RWPE2 (cell line): Measurements from ENCODE around the gene FER1L5.

Source experiments
- ATAC-seq: fragments of 200-7000 bp; cut with Tn5 transposase; 3 replicates; pipeline ENCODE4 v1.9.1; 2021; ENCODE audit warnings: low read depth
- DNase-seq: peaks from one replicate; pipeline ENCODE4 v3.0.0-alpha.2; 2020; ENCODE audit warnings: low spot score
- H3K27ac ChIP-seq: fragments of 450-650 bp; 2 replicates; pipeline ENCODE4 v1.5.1; 2017; ENCODE audit warnings: mild to moderate bottlenecking; ENCODE audit not compliant: poor library complexity, severe bottlenecking
- H3K27me3 ChIP-seq: fragments of 250-450 bp; sonication (Bioruptor Pico); 2 replicates; pipeline ENCODE4 v1.5.1; 2021; ENCODE audit warnings: mild to moderate bottlenecking, moderate library complexity; ENCODE audit not compliant: insufficient read depth, poor library complexity, severe bottlenecking
- H3K36me3 ChIP-seq: fragments of 250-450 bp; sonication (Bioruptor Pico); 2 replicates; pipeline ENCODE4 v1.5.1; 2020; ENCODE audit warnings: low read depth, mild to moderate bottlenecking, moderate library complexity
- H3K4me1 ChIP-seq: fragments of 250-450 bp; sonication (Bioruptor Pico); 2 replicates; pipeline ENCODE4 v1.5.1; 2021; ENCODE audit warnings: mild to moderate bottlenecking, moderate library complexity; ENCODE audit not compliant: insufficient read depth, poor library complexity, severe bottlenecking
- H3K4me3 ChIP-seq: fragments of 250-450 bp; sonication (Bioruptor Pico); 2 replicates; pipeline ENCODE4 v1.5.1; 2021; ENCODE audit warnings: mild to moderate bottlenecking, moderate library complexity; ENCODE audit not compliant: severe bottlenecking
- H3K9me3 ChIP-seq: fragments of 250-450 bp; sonication (Bioruptor Pico); 2 replicates; pipeline ENCODE4 v1.5.1; 2021; ENCODE audit warnings: mild to moderate bottlenecking, moderate library complexity; ENCODE audit not compliant: severe bottlenecking
- TF ChIP-seq, protein P1 (sequence below): fragments of 450-650 bp; IDR thresholded peaks from one replicate; pipeline ENCODE4 v1.5.1; 2017; ENCODE audit warnings: mild to moderate bottlenecking, moderate library complexity; ENCODE audit not compliant: poor library complexity, severe bottlenecking

FER1L5 gene

DNA sequence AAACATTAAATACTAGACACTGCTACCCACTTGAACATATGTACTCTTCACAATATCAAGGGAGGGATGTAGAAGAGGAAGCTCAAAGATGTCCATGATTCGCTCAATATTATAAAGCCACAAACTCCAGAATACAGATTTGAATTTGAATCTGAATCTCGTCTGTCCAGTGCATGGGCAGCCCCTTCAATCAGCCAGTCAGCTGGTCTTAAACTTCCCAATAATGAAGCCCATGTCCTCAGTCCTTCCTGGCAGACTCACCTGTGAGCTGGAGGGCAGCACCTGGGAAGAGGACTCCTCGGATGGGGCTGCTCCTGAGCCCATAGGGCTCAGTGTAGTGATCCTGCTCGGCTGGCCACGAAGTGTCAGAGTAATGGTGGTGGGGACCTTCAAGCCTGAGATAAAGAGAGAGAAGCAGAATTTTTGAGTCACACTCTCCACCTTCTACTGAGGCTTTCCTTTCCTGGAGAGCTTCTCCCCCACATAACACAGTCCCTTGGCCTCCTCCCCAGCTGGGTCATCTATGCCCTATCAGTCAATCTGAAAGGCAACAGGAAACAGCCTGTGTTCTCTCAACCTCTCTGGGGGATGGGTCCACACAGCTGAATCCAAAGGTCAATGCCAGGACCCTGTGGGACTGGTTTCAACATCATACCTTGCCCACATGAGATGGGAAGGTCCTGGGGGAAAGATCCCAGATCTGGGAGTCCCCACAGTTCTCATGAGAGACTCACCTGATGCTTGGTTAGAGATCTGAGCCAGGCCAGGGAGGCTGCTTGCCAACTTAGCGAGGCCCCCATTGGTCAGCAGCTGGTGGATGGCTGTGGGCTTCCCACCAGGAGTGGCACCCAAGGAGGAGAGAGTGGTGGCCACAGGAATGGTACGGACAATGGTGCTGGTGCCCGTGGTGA lies 40.9 kb upstream of the FER1L5 start:
- Histone ChIP-seq H3K27ac (no peak overlapping the region), H3K4me3 (no peak overlapping the region), H3K36me3 (peaks cover 95% of the 10 kb centered on the region), H3K27me3 (no peaks in the 10 kb centered on the region), H3K4me1 (peaks cover 7% of the 10 kb centered on the region), H3K9me3 (no peaks in the 10 kb centered on the region)
- TF ChIP-seq, protein P1, sequence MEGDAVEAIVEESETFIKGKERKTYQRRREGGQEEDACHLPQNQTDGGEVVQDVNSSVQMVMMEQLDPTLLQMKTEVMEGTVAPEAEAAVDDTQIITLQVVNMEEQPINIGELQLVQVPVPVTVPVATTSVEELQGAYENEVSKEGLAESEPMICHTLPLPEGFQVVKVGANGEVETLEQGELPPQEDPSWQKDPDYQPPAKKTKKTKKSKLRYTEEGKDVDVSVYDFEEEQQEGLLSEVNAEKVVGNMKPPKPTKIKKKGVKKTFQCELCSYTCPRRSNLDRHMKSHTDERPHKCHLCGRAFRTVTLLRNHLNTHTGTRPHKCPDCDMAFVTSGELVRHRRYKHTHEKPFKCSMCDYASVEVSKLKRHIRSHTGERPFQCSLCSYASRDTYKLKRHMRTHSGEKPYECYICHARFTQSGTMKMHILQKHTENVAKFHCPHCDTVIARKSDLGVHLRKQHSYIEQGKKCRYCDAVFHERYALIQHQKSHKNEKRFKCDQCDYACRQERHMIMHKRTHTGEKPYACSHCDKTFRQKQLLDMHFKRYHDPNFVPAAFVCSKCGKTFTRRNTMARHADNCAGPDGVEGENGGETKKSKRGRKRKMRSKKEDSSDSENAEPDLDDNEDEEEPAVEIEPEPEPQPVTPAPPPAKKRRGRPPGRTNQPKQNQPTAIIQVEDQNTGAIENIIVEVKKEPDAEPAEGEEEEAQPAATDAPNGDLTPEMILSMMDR = no peak
- ATAC-seq = no peak
- no peak for DNase-seq

DNA sequence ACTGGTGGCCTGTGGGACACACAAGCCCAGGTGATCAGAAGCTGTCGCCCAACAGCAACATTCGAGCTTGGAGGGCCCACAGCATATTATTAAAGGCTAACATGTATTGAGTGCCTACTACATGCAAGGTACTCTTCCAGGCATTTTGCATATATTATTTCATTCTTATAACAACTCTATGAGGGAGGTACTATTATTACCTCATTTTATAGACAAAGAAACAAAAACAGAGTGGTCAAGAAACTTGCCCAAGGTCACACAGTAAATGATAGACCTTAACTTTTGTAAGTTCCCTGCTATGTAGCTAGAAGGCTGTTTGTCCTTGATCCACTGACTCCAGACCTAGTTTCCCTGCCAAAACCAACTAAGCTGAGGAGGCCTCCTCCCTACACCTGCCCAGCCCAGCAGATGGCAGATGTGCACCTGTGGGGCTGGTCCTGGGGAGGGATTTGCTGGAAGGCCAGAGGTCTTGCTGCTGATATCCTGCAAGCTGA lies 40.2 kb upstream of the FER1L5 start:
- H3K4me1 ChIP-seq = peaks cover 7% of the 10 kb centered on the region
- no peaks in the 10 kb centered on the region for H3K9me3 ChIP-seq
- DNase-seq (no peak), ATAC-seq (peak; percentile 19; the same call in 1 of the 3 replicates)
- TF ChIP-seq, protein P1 = peak; percentile 14
- H3K4me3 ChIP-seq = no peak overlapping the region
- H3K27ac ChIP-seq = no peak overlapping the region
- peaks cover 95% of the 10 kb centered on the region for H3K36me3 ChIP-seq
- H3K27me3 ChIP-seq = no peaks in the 10 kb centered on the region

DNA sequence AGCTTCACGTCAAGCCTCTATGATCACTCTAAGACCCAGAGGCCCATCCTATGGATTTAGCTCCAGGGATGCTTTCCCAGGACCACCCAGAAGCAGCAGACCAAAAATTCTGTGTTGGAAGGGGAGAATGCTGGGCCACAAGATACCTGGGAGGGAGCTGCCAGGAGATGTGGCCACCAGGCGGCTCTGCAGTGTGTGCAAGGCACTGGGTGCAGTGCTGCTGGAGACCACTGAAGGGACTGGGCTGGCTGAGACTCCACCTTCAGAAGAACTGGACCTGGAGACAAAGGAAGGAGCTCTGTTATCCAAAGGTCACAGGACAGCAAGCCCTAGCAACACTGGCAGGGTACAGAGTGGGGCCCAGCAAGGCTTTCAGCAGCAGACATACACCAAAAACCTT lies 38.5 kb upstream of the FER1L5 start:
- Histone ChIP-seq H3K27me3 (no peaks in the 10 kb centered on the region), H3K36me3 (peaks cover 100% of the 10 kb centered on the region), H3K27ac (no peak overlapping the region), H3K9me3 (no peaks in the 10 kb centered on the region), H3K4me1 (peaks cover 7% of the 10 kb centered on the region), H3K4me3 (no peak overlapping the region)
- TF ChIP-seq, protein P1 = peak; percentile 10
- no peak for ATAC-seq
- no peak for DNase-seq

DNA sequence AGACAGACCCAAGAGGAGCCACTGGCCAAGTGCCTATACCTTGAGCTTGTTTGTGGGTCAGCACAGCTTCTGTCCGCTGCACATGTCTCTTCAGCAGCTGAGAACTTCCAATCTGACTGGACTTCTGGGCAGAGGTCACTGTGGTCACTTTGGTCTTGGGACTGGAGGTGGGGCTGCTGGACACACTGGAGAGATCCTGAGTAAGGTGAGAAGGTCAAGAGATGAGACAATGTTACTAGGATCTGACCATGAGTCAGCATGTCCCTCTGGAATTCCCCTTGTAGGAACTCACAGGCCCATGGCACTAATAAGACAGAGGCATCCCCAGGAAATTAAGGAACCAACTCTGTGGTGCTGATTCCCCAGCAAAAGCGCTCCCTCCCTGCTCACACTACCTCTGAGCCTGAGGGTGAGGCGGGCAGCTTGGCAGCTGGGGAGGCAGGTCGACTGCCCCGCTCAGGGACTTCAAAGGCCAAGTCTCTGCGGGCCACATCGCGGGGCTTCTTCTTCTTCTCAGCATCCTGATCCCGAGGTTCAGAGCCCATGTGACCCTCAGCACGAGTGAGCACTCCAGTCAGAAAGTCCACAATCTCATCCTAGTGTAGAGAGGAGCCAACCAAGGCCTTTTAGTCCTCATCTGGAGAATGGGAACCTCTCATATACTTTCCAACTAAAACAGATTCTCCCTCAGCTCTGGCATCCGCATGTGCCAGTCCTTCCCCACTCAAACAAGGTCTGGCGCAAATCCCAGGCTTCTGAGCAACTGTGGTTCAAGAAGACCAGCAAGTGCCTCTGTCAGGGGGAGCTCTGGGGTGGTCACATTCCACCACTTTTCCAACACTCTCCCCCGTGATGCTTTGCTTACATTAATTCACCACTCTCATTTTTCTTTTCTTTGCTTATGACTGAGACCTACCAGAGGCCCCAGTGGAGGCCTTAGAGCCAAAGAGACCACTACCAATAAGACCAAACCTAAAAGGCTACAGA lies 33.8 kb upstream of the FER1L5 start:
- H3K27ac ChIP-seq = no peak overlapping the region
- no peak for DNase-seq

More for the DNA sequence above, 33.8 kb upstream of the FER1L5 start:
- H3K36me3 ChIP-seq = peaks cover 100% of the 10 kb centered on the region
- no peaks in the 10 kb centered on the region for H3K9me3 ChIP-seq
- H3K4me1 ChIP-seq = no peaks in the 10 kb centered on the region
- no peaks in the 10 kb centered on the region for H3K27me3 ChIP-seq
- TF ChIP-seq, protein P1 = no peak
- H3K4me3 ChIP-seq = no peak overlapping the region
- no peak for ATAC-seq
